ENCODE data around the gene ARL16.

The ARL16 gene

DNA sequence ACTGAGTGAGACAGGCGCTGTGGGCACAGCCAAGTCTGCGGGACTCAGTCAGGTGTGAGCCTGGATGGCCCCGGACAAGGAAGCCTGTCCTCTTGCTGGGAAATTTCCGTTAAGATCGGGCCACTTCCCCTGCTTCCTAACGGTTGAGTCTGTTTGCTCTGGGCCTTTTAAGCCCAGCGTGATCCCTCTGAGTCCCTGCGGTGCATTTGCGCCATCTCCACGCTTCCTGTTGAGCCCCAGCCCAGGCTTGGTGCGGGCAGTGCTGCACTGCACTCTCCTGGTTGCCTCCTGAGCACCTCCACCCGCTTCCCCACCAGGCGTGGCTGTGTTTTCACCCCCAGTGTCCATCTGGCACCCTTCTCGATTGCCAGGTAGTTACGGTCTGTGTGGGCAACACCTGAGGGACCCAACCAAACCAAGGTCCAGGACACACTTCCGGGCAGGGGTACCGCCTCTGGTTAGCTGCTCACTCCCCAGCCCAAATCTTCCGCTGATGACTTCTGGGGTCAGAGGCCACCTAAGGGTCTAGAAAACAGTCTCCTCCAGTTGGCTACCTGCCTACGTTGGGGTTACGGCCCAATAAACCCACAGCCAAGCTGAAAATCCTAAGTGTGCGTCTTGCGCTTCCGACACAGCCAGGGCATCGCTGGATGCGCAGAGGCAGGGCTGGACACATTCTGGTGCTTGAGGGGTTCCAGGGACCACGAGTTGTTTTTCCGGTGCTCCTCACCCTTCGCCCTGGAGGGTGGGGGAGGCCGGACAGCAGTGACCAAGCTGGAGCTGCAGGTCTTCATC, 27.1 kb upstream of the ARL16 start:
- Histone ChIP-seq H3K36me3 (replicated peaks; ENCODE audit: insufficient read depth, low read length) (peaks cover 14% of the 10 kb centered on the region), H3K9ac (ENCODE audit: low read length) (peak overlapping the region; percentile 53; the same call in 1 of the 2 replicates), H3K9me3 (replicated peaks; ENCODE audit: insufficient read depth, low read length) (no peaks in the 10 kb centered on the region), H3K79me2 (ENCODE audit: low read length) (peaks cover 53% of the 10 kb centered on the region), H3K4me3 (ENCODE audit: low read length) (peak overlapping the region; percentile 49), H3K27me3 (replicated peaks; ENCODE audit: insufficient read depth, low read length) (no peaks in the 10 kb centered on the region), H2AFZ (ENCODE audit: low read length) (no peak overlapping the region), H3K4me1 (ENCODE audit: low read length) (peaks cover 17% of the 10 kb centered on the region), H4K20me1 (ENCODE audit: insufficient read depth, low read length) (no peaks in the 10 kb centered on the region), H3K27ac (ENCODE audit: low read length) (peak overlapping the region; percentile 58; the same call in 1 of the 2 replicates), H3K4me2 (ENCODE audit: low read depth, low read length) (peak overlapping the region; percentile 89), H3K9me2 (replicated peaks; ENCODE audit: insufficient read depth, low read length) (no peaks in the 10 kb centered on the region), H3F3A (ENCODE audit: insufficient read depth, low read length) (peaks cover 24% of the 10 kb centered on the region)
- DNase-seq: no peak
- TF ChIP-seq, protein P1, sequence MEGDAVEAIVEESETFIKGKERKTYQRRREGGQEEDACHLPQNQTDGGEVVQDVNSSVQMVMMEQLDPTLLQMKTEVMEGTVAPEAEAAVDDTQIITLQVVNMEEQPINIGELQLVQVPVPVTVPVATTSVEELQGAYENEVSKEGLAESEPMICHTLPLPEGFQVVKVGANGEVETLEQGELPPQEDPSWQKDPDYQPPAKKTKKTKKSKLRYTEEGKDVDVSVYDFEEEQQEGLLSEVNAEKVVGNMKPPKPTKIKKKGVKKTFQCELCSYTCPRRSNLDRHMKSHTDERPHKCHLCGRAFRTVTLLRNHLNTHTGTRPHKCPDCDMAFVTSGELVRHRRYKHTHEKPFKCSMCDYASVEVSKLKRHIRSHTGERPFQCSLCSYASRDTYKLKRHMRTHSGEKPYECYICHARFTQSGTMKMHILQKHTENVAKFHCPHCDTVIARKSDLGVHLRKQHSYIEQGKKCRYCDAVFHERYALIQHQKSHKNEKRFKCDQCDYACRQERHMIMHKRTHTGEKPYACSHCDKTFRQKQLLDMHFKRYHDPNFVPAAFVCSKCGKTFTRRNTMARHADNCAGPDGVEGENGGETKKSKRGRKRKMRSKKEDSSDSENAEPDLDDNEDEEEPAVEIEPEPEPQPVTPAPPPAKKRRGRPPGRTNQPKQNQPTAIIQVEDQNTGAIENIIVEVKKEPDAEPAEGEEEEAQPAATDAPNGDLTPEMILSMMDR (IDR thresholded peaks at IDR 0.05; ENCODE audit: low read length): no peak
- TF ChIP-seq EZH2 (optimal IDR thresholded peaks at IDR 0.05; ENCODE audit: low read depth, low read length): no peak
- no peak for TF ChIP-seq EZH2phosphoT487 (IDR thresholded peaks at IDR 0.05; ENCODE audit: low read length)

DNA sequence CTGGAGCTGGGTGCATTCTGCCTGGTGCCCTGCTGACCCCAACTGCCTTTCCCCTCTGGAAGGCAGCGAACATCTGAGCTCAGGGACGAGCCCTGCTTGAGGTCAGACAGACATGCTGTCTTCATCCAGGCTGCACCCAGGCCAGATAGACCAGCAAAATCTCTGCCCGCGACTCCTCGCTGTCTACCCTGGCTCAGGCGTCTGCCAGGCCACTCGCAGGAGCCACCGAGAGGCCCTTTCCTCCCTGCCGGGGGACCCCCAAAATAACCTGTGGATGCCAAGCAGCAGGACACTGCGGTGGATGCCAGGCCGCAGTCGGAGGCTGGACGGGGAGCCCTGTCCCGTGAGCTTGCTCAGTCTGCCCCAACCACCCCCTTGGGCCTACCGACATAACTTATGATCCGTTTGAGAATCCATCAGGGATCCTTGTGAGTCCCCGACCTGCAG, 25.2 kb upstream of the ARL16 start:
- Histone ChIP-seq H3K4me1 (ENCODE audit: low read length) (peaks cover 22% of the 10 kb centered on the region), H3K36me3 (replicated peaks; ENCODE audit: insufficient read depth, low read length) (peaks cover 18% of the 10 kb centered on the region), H3K9me3 (replicated peaks; ENCODE audit: insufficient read depth, low read length) (no peaks in the 10 kb centered on the region), H3K9ac (ENCODE audit: low read length) (no peak overlapping the region), H4K20me1 (ENCODE audit: insufficient read depth, low read length) (no peaks in the 10 kb centered on the region), H3F3A (ENCODE audit: insufficient read depth, low read length) (peaks cover 24% of the 10 kb centered on the region), H3K79me2 (ENCODE audit: low read length) (peaks cover 55% of the 10 kb centered on the region), H3K27ac (ENCODE audit: low read length) (no peak overlapping the region), H2AFZ (ENCODE audit: low read length) (no peak overlapping the region), H3K9me2 (replicated peaks; ENCODE audit: insufficient read depth, low read length) (no peaks in the 10 kb centered on the region), H3K27me3 (replicated peaks; ENCODE audit: insufficient read depth, low read length) (no peaks in the 10 kb centered on the region), H3K4me3 (ENCODE audit: low read length) (no peak overlapping the region), H3K4me2 (ENCODE audit: low read depth, low read length) (no peak overlapping the region)
- TF ChIP-seq, protein P1 (IDR thresholded peaks at IDR 0.05; ENCODE audit: low read length): no peak
- TF ChIP-seq EZH2phosphoT487 (IDR thresholded peaks at IDR 0.05; ENCODE audit: low read length) (no peak), EZH2 (optimal IDR thresholded peaks at IDR 0.05; ENCODE audit: low read depth, low read length) (no peak)
- DNase-seq: no peak

DNA sequence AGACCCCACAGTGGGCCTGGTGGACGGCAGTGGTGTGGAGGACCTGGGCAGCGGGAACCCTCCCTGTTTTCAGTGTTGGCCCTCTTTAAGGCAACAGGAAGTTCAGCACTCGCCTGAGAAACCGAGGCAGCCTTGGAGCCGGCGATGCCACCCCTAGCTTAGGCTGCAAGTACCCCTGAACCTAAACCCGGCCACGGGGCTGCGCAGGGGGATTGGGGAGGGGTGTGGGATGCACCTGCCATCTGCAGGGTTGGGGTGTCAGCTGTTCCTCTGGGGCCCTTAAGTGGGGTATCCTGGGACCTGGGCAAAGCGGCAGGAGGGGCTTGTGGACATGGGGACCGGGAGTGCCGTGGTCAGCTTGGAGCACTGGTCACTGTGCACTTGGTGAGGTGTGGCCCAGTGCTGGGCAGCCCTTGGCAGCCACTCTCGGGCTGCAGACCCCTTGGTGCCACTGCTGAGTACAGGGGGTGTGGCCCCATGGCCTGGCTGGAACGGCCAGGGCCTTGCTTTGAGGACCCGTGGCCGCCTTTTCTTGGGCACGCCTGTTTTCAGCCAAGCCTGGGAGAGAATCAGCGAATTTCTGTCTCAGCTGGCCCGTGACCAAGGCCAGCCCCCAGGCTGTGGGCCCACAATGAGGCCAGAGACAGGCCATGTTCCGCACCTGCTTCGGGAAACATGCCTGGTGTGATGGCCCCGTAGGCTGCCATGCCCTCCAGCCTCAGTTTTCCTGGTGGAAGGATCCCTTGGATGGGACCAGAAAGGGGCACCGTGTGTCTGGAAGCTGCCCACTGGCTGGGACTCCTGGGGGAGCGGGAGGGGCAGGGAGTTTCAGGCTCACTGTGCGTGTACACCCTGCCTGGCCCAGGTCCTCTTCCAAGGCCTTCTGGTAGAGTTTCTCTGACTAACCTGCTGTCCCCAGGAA, 24.4 kb upstream of the ARL16 start:
- TF ChIP-seq, protein P1 (IDR thresholded peaks at IDR 0.05; ENCODE audit: low read length): no peak
- no peak for TF ChIP-seq EZH2 (optimal IDR thresholded peaks at IDR 0.05; ENCODE audit: low read depth, low read length)
- TF ChIP-seq EZH2phosphoT487 (IDR thresholded peaks at IDR 0.05; ENCODE audit: low read length): no peak
- no peak overlapping the region for H2AFZ ChIP-seq (ENCODE audit: low read length)
- no peaks in the 10 kb centered on the region for H3K9me3 ChIP-seq (replicated peaks; ENCODE audit: insufficient read depth, low read length)
- no peak overlapping the region for H3K9ac ChIP-seq (ENCODE audit: low read length)
- no peak for DNase-seq
- H3F3A ChIP-seq (ENCODE audit: insufficient read depth, low read length): peaks cover 24% of the 10 kb centered on the region
- H3K79me2 ChIP-seq (ENCODE audit: low read length): peaks cover 55% of the 10 kb centered on the region
- peaks cover 15% of the 10 kb centered on the region for H3K4me1 ChIP-seq (ENCODE audit: low read length)
- no peaks in the 10 kb centered on the region for H4K20me1 ChIP-seq (ENCODE audit: insufficient read depth, low read length)
- H3K9me2 ChIP-seq (replicated peaks; ENCODE audit: insufficient read depth, low read length): no peaks in the 10 kb centered on the region
- H3K4me2 ChIP-seq (ENCODE audit: low read depth, low read length): no peak overlapping the region
- no peaks in the 10 kb centered on the region for H3K27me3 ChIP-seq (replicated peaks; ENCODE audit: insufficient read depth, low read length)
- H3K27ac ChIP-seq (ENCODE audit: low read length): no peak overlapping the region
- H3K4me3 ChIP-seq (ENCODE audit: low read length): no peak overlapping the region
- H3K36me3 ChIP-seq (replicated peaks; ENCODE audit: insufficient read depth, low read length): peaks cover 18% of the 10 kb centered on the region
